GM06990 (cell line): ENCODE results near the gene PSAT1.

ENCODE experiments used
- DNase-seq: peaks from one replicate; pipeline ENCODE4 v3.0.0-alpha.2; 2011; ENCODE audit not compliant: insufficient read length; ENCODE audit errors: extremely low read depth
- H3K27me3 ChIP-seq: replicated peaks from 2 replicates; pipeline ENCODE4 v1.6.0; 2011; ENCODE audit warnings: low read length; ENCODE audit not compliant: control insufficient read depth, insufficient read depth
- H3K36me3 ChIP-seq: 2 replicates; pipeline ENCODE4 v1.5.1; 2011; ENCODE audit warnings: low read length; ENCODE audit not compliant: control insufficient read depth, insufficient read depth
- H3K4me3 ChIP-seq: replicated peaks from 2 replicates; pipeline ENCODE4 v1.5.1; 2011; ENCODE audit warnings: low read depth, mild to moderate bottlenecking, control low read depth, low read length
- CTCF ChIP-seq: IDR thresholded peaks from 2 replicates; pipeline ENCODE4 v1.5.1; 2011; ENCODE audit warnings: low read length, control low read depth, mild to moderate bottlenecking, inconsistent platforms; ENCODE audit not compliant: insufficient read depth, poor library complexity, severe bottlenecking

Gene PSAT1

GRCh38 chr9:78366827-78367226 lies 69.9 kb downstream of the PSAT1 start:
- H3K27me3 ChIP-seq, result no peaks in the 10 kb centered on the region
- no peak for TF ChIP-seq CTCF
- no peak overlapping the region for H3K4me3 ChIP-seq
- no peak for DNase-seq
- H3K36me3 ChIP-seq, result no peaks in the 10 kb centered on the region

- DNase-seq, result no peak
- no peaks in the 10 kb centered on the region for H3K36me3 ChIP-seq
- no peak for TF ChIP-seq CTCF
- H3K27me3 ChIP-seq, result no peaks in the 10 kb centered on the region
- H3K4me3 ChIP-seq, result no peak overlapping the region
Observed at GRCh38 chr9:78368236-78368635, 71.3 kb downstream of the PSAT1 start.

GRCh38 chr9:78369639-78370219 lies 72.8 kb downstream of the PSAT1 start:
- DNase-seq, result no peak

GRCh38 chr9:78370991-78371390 lies 74.1 kb downstream of the PSAT1 start:
- no peak overlapping the region for H3K4me3 ChIP-seq
- no peak for TF ChIP-seq CTCF

More at GRCh38 chr9:78369639-78370219, 72.8 kb downstream of the PSAT1 start:
- no peaks in the 10 kb centered on the region for H3K27me3 ChIP-seq
- no peaks in the 10 kb centered on the region for H3K36me3 ChIP-seq
- no peak overlapping the region for H3K4me3 ChIP-seq
- peak; percentile 85 for TF ChIP-seq CTCF

GRCh38 chr9:78371981-78372380 lies 75.1 kb downstream of the PSAT1 start:
- DNase-seq, result no peak
- H3K36me3 ChIP-seq, result no peaks in the 10 kb centered on the region
- no peaks in the 10 kb centered on the region; the same call in none of the 2 replicates for H3K27me3 ChIP-seq
- H3K4me3 ChIP-seq, result no peak overlapping the region
- TF ChIP-seq CTCF, result no peak

More at GRCh38 chr9:78370991-78371390, 74.1 kb downstream of the PSAT1 start:
- no peaks in the 10 kb centered on the region; the same call in 1 of the 2 replicates for H3K27me3 ChIP-seq
- no peak for DNase-seq
- H3K36me3 ChIP-seq, result no peaks in the 10 kb centered on the region
